Mesenchymal stem cell (in vitro differentiated cells and primary cell): Measurements from ENCODE around the gene CDH2.

Experiments
- DNase-seq: peaks from one replicate; pipeline ENCODE4 v3.0.0-alpha.2; 2013
- H2AFZ ChIP-seq: one replicate; pipeline ENCODE4 v1.6.1; 2013; ENCODE audit warnings: low read depth, mild to moderate bottlenecking, control low read depth, inconsistent platforms, low read length, moderate library complexity
- H2AK5ac ChIP-seq: 2 replicates; pipeline ENCODE4 v1.6.1; 2013; ENCODE audit warnings: low read length, moderate library complexity, mild to moderate bottlenecking, inconsistent platforms; ENCODE audit not compliant: severe bottlenecking
- H2BK120ac ChIP-seq: one replicate; pipeline ENCODE4 v1.6.1; 2013; ENCODE audit warnings: low read depth, mild to moderate bottlenecking, inconsistent platforms, low read length, moderate library complexity
- H2BK12ac ChIP-seq, 2 experiments: one replicate each; pipeline ENCODE4 v1.6.1; 2013; ENCODE audit warnings: inconsistent platforms in 2 of 2, low read length in 2 of 2, mild to moderate bottlenecking in 2 of 2, moderate library complexity in 2 of 2, control low read depth in 1 of 2
- H2BK15ac ChIP-seq: one replicate; pipeline ENCODE4 v1.6.1; 2013; ENCODE audit warnings: mild to moderate bottlenecking, low read depth, inconsistent platforms; ENCODE audit not compliant: poor library complexity, severe bottlenecking
- H2BK5ac ChIP-seq: 2 replicates; pipeline ENCODE4 v1.6.1; 2013; ENCODE audit warnings: low read depth, mild to moderate bottlenecking, low read length, control low read depth, inconsistent platforms; ENCODE audit not compliant: poor library complexity, severe bottlenecking
- H3K14ac ChIP-seq, 2 experiments: one replicate each; pipeline ENCODE4 v1.6.1; 2013; ENCODE audit warnings: inconsistent platforms in 2 of 2, low read length in 2 of 2, control low read depth in 1 of 2, mild to moderate bottlenecking in 1 of 2, moderate library complexity in 1 of 2
- H3K18ac ChIP-seq, 2 experiments: one replicate each; pipeline ENCODE4 v1.6.1; 2013; ENCODE audit warnings: inconsistent platforms in 2 of 2, low read length in 2 of 2, control low read depth in 1 of 2, low read depth in 1 of 2, mild to moderate bottlenecking in 1 of 2
- H3K23ac ChIP-seq, 2 experiments: one replicate each; pipeline ENCODE4 v1.6.1; 2013; ENCODE audit warnings: inconsistent platforms in 2 of 2, low read length in 2 of 2, mild to moderate bottlenecking in 2 of 2, moderate library complexity in 2 of 2, control low read depth in 1 of 2
- H3K27ac ChIP-seq: 2 replicates; pipeline ENCODE4 v1.5.1; 2013; ENCODE audit warnings: mild to moderate bottlenecking, moderate library complexity, low read length, control low read depth, inconsistent platforms; ENCODE audit not compliant: poor library complexity, severe bottlenecking
- H3K27me3 ChIP-seq, 2 experiments: 2 replicates each; pipeline versions ENCODE4 v1.6.1 to v1.7.0; 2013; ENCODE audit warnings: low read length in 2 of 2, mild to moderate bottlenecking in 2 of 2, moderate library complexity in 2 of 2, control low read depth in 1 of 2, inconsistent platforms in 1 of 2; ENCODE audit not compliant: control insufficient read depth in 1 of 2, insufficient read depth in 1 of 2
- H3K36me3 ChIP-seq, 2 experiments: 2 replicates each; pipeline versions ENCODE4 v1.6.1 to v1.7.0; 2013; ENCODE audit warnings: low read length in 2 of 2, control low read depth in 1 of 2, inconsistent platforms in 1 of 2, low read depth in 1 of 2, mild to moderate bottlenecking in 1 of 2; ENCODE audit not compliant: insufficient read depth in 2 of 2, control insufficient read depth in 1 of 2
- H3K4ac ChIP-seq, 2 experiments: one replicate each; pipeline ENCODE4 v1.6.1; 2013; ENCODE audit warnings: inconsistent platforms in 2 of 2, low read length in 2 of 2, mild to moderate bottlenecking in 2 of 2, moderate library complexity in 2 of 2, control low read depth in 1 of 2, low read depth in 1 of 2
- H3K4me1 ChIP-seq: 2 replicates; pipeline ENCODE4 v1.6.1; 2013; ENCODE audit warnings: low read depth, low read length, control low read depth; ENCODE audit not compliant: control insufficient read depth, insufficient read depth
- H3K4me2 ChIP-seq: 2 replicates; pipeline ENCODE4 v1.6.1; 2013; ENCODE audit warnings: low read length, mild to moderate bottlenecking, inconsistent platforms; ENCODE audit not compliant: poor library complexity, severe bottlenecking
- H3K4me3 ChIP-seq, 2 experiments: 2 replicates each; pipeline versions ENCODE4 v1.5.1 to v1.7.0; 2013; ENCODE audit warnings: low read length in 2 of 2, mild to moderate bottlenecking in 2 of 2, control low read depth in 1 of 2, low read depth in 1 of 2; ENCODE audit not compliant: insufficient read depth in 1 of 2
- H3K79me1 ChIP-seq: replicated peaks from 2 replicates; pipeline ENCODE4 v1.6.1; 2013; ENCODE audit warnings: mild to moderate bottlenecking, control low read depth, low read length, inconsistent platforms; ENCODE audit not compliant: poor library complexity, severe bottlenecking
- H3K9ac ChIP-seq: 2 replicates; pipeline ENCODE4 v1.7.0; 2013; ENCODE audit warnings: mild to moderate bottlenecking, low read length, moderate library complexity
- H3K9me3 ChIP-seq: 2 replicates; pipeline ENCODE4 v1.7.0; 2013; ENCODE audit warnings: mild to moderate bottlenecking, low read length; ENCODE audit not compliant: control insufficient read depth
- H4K8ac ChIP-seq: one replicate; pipeline ENCODE4 v1.6.1; 2013; ENCODE audit warnings: inconsistent platforms, mild to moderate bottlenecking, low read length, moderate library complexity
- H4K91ac ChIP-seq: one replicate; pipeline ENCODE4 v1.6.1; 2013; ENCODE audit warnings: mild to moderate bottlenecking, low read length, inconsistent platforms
- WGBS: methylation state at CpG from one replicate; pipeline ENCODE4 v1.1.7; 2013; ENCODE audit warnings: mixed read lengths; 5-methylcytosine and 5-hydroxymethylcytosine counted together

The CDH2 gene

DNA sequence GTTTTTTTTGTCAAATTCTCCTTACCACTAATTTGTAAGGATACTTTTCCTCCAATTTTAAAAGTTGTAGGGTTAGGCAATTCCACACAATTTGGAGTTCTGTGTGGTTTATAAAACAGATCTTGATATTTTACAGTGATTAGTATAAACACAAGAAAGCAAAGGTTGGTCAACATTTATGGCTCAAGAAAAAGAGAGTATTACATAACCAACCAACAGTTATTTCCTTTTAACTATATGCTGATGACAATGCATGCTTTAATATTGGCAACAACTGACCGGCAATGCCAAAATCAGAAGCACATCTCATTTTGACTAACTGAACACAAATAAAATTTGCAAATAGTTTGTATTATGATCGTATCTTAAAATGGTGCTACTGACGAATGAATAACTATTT is 137.2 kb downstream of the CDH2 start:
- no peak overlapping the region for H4K91ac ChIP-seq
- H3K4ac ChIP-seq, result no peak overlapping the region
- no peak overlapping the region for H3K4me2 ChIP-seq
- H2AFZ ChIP-seq, result no peak overlapping the region
- no peak overlapping the region for H2BK120ac ChIP-seq
- H3K4me3 ChIP-seq, result no peak overlapping the region
- H4K8ac ChIP-seq, result no peak overlapping the region
- no peak overlapping the region for H2BK5ac ChIP-seq
- no peak overlapping the region for H3K18ac ChIP-seq
- H2BK12ac ChIP-seq, result no peak overlapping the region
- no peak overlapping the region for H3K23ac ChIP-seq
- no peaks in the 10 kb centered on the region for H3K36me3 ChIP-seq
- H3K4me1 ChIP-seq, result peaks cover 4% of the 10 kb centered on the region
- no peaks in the 10 kb centered on the region for H3K27me3 ChIP-seq
- 95% methylated on average over 3 of the region's 3 CpGs for WGBS
- peaks cover 7% of the 10 kb centered on the region for H3K79me1 ChIP-seq
- H2AK5ac ChIP-seq, result no peak overlapping the region
- no peaks in the 10 kb centered on the region for H3K9me3 ChIP-seq
- H3K9ac ChIP-seq, result no peak overlapping the region
- no peak overlapping the region for H3K27ac ChIP-seq
- DNase-seq, result no peak
- no peak overlapping the region for H3K14ac ChIP-seq
- no peak overlapping the region for H2BK15ac ChIP-seq

DNA sequence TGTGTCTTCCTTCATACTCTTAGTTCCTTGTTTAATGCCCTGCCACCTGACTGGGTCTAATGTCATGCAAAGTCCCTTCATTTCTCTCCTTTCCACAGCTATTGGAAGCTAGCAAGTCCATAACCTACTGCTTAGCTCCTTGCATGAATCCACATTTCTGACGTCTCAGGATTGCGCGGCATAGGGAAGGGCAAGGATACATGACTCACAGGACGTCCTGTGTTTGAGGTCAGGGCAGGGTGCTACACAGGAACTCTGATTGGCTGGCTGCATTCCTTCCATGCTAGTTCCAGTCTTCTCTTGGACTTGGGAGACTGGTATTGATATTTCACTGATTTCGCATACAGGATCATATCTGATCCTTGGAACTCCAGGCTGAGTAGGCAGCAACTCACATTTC is 137.9 kb downstream of the CDH2 start:
- peak overlapping the region in 1 of 2 experiments; percentile 84 for H3K14ac ChIP-seq
- H3K4ac ChIP-seq, result peak overlapping the region in 1 of 2 experiments; percentile 79
- no peak overlapping the region for H4K91ac ChIP-seq
- H2AK5ac ChIP-seq, result no peak overlapping the region
- no peak overlapping the region for H2BK5ac ChIP-seq
- peaks cover 4% of the 10 kb centered on the region for H3K4me1 ChIP-seq
- no peaks in the 10 kb centered on the region for H3K9me3 ChIP-seq
- H2BK120ac ChIP-seq, result no peak overlapping the region
- no peak overlapping the region for H3K23ac ChIP-seq
- H3K9ac ChIP-seq, result no peak overlapping the region
- no peak overlapping the region for H3K27ac ChIP-seq
- H4K8ac ChIP-seq, result no peak overlapping the region
- no peak overlapping the region for H3K4me3 ChIP-seq
- 65% methylated on average over 5 of the region's 5 CpGs for WGBS
- H3K4me2 ChIP-seq, result no peak overlapping the region
- peaks cover 6% of the 10 kb centered on the region for H3K79me1 ChIP-seq
- peak overlapping the region; percentile 53 for H2AFZ ChIP-seq
- no peaks in the 10 kb centered on the region for H3K36me3 ChIP-seq
- peak overlapping the region in 1 of 2 experiments; percentile 62 for H3K18ac ChIP-seq
- peak; percentile 65 for DNase-seq
- no peaks in the 10 kb centered on the region for H3K27me3 ChIP-seq
- no peak overlapping the region for H2BK15ac ChIP-seq
- H2BK12ac ChIP-seq, result peak overlapping the region in 1 of 2 experiments; percentile 94

DNA sequence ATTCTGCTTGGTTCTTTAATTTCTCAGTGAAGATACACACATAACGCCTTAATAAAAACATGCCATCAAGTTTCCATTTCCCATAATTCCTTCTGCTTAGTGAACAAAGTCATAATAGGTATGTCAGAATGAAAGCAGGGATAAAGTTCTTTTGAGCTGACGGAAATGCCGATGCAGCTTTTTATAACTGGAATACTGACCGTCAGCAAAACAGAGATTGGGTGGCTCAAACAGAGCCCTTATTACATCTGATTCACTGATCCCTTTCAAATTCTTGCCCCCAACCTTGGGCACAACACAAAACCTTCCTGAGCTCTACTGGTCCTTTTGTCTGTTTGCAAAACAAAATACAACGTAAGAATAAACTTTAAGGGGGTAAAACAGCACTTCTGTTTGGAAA is 140.4 kb downstream of the CDH2 start:
- H2BK12ac ChIP-seq, result no peak overlapping the region
- WGBS, result 95% methylated on average over 3 of the region's 5 CpGs
- H3K27me3 ChIP-seq, result no peaks in the 10 kb centered on the region
- no peak overlapping the region for H2BK15ac ChIP-seq
- no peak for DNase-seq
- H3K14ac ChIP-seq, result no peak overlapping the region
- peaks cover 6% of the 10 kb centered on the region for H3K79me1 ChIP-seq
- no peak overlapping the region for H2AFZ ChIP-seq
- H4K8ac ChIP-seq, result no peak overlapping the region
- H3K27ac ChIP-seq, result no peak overlapping the region
- no peak overlapping the region for H4K91ac ChIP-seq
- H3K4me2 ChIP-seq, result no peak overlapping the region
- no peaks in the 10 kb centered on the region for H3K36me3 ChIP-seq
- no peak overlapping the region for H3K23ac ChIP-seq
- H2BK120ac ChIP-seq, result no peak overlapping the region
- no peaks in the 10 kb centered on the region for H3K9me3 ChIP-seq
- H3K4me3 ChIP-seq, result no peak overlapping the region
- H2AK5ac ChIP-seq, result no peak overlapping the region
- H3K9ac ChIP-seq, result no peak overlapping the region
- no peak overlapping the region for H3K18ac ChIP-seq
- H3K4ac ChIP-seq, result no peak overlapping the region
- H3K4me1 ChIP-seq, result peaks cover 2% of the 10 kb centered on the region
- H2BK5ac ChIP-seq, result no peak overlapping the region

DNA sequence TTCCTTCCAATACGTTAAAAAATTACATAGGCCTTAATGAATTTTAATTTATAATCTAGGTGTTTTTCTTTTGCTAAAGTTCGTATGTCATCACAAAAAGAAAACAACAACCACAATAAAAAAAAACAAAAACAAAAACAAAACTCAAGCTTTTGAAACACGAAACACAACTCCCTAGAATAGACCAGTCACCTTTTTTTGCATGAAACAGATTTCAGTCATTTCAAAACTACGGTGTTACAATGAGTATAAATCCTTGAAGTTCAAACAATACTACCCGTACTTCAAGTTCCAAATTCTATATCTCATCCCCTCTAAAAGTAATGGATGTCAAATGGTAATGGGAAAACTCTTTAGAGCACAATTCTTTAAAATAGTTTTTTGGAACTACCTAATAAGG is 142.4 kb downstream of the CDH2 start:
- Histone ChIP-seq H3K4me2 (no peak overlapping the region), H3K9ac (no peak overlapping the region), H3K23ac (no peak overlapping the region), H3K4me3 (no peak overlapping the region), H3K9me3 (no peaks in the 10 kb centered on the region), H3K27ac (no peak overlapping the region), H4K91ac (no peak overlapping the region), H3K27me3 (no peaks in the 10 kb centered on the region), H2BK15ac (no peak overlapping the region), H2AFZ (no peak overlapping the region), H3K36me3 (no peaks in the 10 kb centered on the region), H2AK5ac (no peak overlapping the region), H3K4ac (no peak overlapping the region), H3K18ac (no peak overlapping the region), H2BK5ac (no peak overlapping the region), H2BK12ac (no peak overlapping the region), H3K79me1 (peaks cover 13% of the 10 kb centered on the region), H2BK120ac (no peak overlapping the region), H3K4me1 (peaks cover 2% of the 10 kb centered on the region), H3K14ac (no peak overlapping the region), H4K8ac (no peak overlapping the region)
- no peak for DNase-seq
- WGBS, result 97% methylated on average over 4 of the region's 5 CpGs
